Muscle of arm (tissue), 12 donors: ENCODE measurements around the gene MORN5. TPM values are rescaled to one million over a fixed set of nuclear protein-coding genes. Genes with fewer than 3 reads are reported as not detected.
A peak's percentile ranks its signal among the peaks of the same experiment; 100 is the strongest.

ENCODE experiments used
- DNase-seq: peaks from one replicate; pipeline ENCODE4 v3.0.0-alpha.2; 2013
- polyA plus RNA-seq, 12 donors: library from polyadenylated mRNA; unstranded; fragments of 120-200 nt; gene quantifications; one replicate each; pipeline ENCODE4 v1.2.1, GENCODE V29; 2013; ENCODE audit not compliant: insufficient read length in 12 of 12

The MORN5 gene
- polyA plus RNA-seq, 12 donors = 0.31 to 0.57 (median 0.43) TPM; not detected in 8

GRCh38 chr9:122124048-122124447, 35.7 kb upstream of the MORN5 start:
- DNase-seq = no peak

DNA sequence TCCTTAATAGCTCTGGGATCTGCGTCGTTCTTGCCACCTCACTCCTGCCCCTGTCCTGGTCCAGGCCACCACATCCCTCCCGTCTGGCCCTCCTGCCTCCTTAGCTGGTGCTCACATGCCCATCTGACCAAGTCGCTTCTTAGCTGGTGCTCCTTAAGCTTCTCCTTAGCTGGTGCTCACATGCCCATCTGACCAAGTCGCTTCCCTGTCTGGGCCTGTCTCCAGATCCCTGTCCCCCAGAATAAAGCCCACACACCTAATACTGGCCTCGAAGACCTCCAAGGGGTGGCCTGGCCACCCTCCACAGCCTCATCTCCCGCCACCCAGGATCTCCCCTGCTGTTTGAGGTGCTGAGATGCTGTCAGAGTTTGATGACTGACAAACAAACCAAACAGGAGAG, 35.2 kb upstream of the MORN5 start:
- no peak for DNase-seq

DNA sequence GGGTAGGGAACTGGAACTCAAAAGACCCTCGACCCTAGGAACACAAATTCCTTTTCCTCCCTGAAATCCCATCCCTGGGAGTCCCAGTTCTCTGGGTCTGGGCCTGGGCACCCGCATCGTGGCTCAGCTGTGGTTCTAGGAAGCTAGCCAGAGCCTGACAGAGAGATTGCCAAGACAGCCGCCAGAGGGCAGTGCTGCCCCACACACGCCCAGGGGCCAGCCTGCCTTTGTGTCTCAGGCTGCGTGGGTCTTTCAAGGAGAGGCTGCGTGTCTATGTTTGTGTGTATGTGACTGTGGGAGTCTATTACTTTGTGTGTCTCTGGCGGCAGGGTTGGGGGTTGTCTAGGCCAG, 34.6 kb upstream of the MORN5 start:
- peak; percentile 82 for DNase-seq

DNA sequence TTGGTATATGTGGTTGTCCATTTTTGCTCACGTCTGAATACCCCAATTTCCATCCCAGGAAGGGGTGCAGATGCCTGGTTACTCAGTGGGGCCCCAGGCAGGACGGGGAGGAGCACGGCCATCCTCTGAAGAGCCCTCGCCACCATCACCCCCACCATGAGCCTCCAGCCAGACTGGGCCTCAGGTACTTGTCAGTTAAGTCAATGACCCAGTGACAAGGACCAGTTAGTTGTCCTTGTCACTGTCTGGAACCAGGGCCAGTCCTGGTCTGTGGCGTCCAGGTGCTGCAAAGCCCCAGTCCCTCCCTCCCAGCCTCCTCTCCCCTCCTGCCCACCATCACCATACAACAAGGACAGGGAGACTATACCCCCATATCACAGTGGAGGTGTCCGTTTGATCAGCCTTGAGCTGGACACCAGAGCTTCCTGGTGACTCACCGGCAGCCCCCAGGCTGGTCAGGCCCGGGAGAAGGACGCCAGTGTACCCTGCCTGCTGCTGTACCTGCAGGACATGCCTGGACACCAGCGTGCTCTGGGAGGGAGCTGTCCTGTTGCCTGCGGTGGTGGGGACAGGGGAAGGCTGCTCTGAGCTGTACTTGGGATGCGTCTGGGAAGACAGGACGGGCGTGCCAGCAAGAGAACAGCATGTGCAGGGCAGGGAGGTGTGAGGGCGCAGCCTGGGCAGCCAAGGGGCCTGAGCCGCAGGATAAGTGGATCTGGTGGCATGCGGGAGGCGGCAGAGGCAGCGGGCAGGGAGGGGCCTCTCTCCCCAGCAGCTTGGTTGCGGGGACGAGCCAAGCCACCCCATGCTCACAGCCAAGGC, 34.0 kb upstream of the MORN5 start:
- DNase-seq = no peak

- DNase-seq = no peak
Observed at GRCh38 chr9:122126331-122127261, 33.1 kb upstream of the MORN5 start.

GRCh38 chr9:122127396-122127798, 32.3 kb upstream of the MORN5 start:
- no peak for DNase-seq

GRCh38 chr9:122128007-122128968, 31.4 kb upstream of the MORN5 start:
- no peak for DNase-seq

DNA sequence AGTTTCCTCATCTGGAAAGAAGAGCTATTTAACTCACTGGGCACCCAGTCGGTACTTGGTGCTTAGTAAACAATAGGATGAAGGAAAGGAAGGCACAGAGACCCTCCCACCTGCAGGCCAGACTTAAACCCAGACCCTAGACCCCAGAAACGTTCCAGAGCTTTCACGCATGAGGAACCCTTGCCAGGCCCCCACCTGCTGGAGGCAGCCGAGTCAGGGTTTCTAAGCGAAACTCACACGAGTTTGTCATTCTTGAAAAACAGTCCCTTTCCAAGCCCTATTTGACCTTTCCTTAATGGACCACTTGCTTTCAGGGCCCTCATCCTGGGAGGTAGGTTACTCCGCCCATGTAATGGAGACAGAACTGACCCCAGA, 30.8 kb upstream of the MORN5 start:
- DNase-seq = no peak

- no peak for DNase-seq
Observed at GRCh38 chr9:122129969-122130368, 29.7 kb upstream of the MORN5 start.

DNA sequence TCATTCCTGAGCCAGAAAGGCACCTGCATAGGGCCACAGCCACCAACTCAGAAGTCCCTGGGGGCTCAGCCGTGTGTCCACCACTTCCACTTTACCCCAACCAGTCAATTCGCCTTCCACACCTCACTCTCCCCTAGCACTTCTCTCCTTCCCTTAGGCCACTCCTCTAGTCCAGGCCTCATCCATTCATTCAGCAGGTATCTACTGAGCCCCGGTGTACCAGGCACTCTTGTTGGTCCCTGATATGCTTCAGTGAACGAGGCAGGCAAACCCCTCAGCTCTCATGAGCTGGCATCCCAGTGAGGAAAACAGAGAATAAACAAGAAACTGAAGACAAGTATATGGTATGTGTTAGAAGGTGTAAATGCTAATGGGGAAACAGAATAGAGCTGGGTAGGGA, 28.9 kb upstream of the MORN5 start:
- no peak for DNase-seq

DNA sequence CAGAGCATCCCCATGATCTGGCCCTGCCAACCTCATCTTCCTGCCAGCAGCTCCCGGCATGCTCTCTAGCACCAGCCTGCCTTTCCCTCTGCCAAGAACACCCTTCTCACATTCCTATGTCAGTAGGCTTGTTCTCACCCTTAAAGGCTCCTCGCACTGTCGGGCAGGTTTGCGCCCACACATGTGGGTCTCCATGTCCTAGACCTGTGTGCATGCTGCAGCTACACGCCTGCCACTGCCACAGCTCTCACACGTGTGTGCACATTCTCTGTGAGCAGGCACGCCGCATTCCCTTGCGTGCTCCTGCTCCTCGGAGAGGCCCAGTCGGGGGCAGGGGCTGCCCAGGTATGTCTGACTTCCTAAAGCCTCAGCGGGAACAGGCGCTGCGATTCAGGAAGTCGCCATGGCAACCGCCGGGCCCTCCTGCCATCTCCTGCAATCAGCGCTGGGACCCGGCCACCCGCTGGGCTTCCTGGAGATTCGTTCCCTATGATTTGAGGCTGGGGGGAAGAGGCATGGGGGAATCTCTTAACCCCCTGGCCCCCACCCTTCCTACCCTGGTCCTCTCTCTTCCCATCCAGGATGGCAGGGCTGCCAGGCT, 28.2 kb upstream of the MORN5 start:
- DNase-seq = no peak

- DNase-seq = no peak
Observed at GRCh38 chr9:122132539-122132938, 27.2 kb upstream of the MORN5 start.

- DNase-seq = no peak
Observed at GRCh38 chr9:122133263-122133983, 26.3 kb upstream of the MORN5 start.

- no peak for DNase-seq
Observed at GRCh38 chr9:122133984-122134535, 25.6 kb upstream of the MORN5 start.

GRCh38 chr9:122134822-122135528, 24.7 kb upstream of the MORN5 start:
- DNase-seq = no peak

GRCh38 chr9:122135529-122135859, 24.2 kb upstream of the MORN5 start:
- DNase-seq = no peak

DNA sequence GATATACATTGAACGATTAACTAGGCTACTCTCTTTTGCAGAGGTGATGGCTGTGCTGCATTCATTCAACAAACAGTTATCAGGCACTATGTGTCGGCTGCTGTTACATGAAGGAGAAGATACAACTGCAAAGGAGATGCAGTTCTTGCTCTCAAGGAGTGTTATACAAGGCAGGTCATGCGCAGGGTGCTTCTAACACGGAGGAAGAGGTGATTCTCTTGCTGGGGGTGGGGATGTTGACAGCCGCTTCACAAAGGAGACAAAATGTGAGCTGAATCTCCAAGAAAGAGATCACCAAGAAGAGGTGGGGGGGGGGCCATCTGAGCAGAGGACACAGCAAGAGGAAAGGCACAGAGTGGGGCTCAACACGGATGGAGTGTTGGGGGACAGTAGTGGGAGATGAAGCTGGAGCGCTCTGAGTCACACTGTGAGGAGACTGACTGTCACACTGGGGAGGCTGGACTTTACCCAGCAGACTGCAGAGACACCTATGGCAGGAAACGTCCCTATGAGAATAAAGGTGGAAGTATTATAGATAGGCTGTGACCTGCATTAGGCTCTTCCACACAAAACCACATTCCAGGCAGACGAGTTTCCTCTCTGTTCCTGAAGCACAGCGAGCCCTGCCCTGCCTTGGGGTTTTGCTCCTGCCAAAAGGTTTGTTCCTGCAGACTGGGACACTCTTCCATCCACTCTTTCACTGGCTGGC, 21.0 kb upstream of the MORN5 start:
- DNase-seq = no peak

GRCh38 chr9:122140368-122141193, 19.1 kb upstream of the MORN5 start:
- DNase-seq = no peak
